HL-60/S4 treated with retinoic acid at 250 ng/mL for 4 days and 3 days (cell line): ENCODE results near the gene C6orf47.

Experiments used
- in situ Hi-C: fragments of 300-500 bp; cut with MboI; formaldehyde crosslinking; loops from 2 replicates; pipeline ENCODE4 v1.7.0; 2022; ENCODE audit warnings: low sequenced_read_pairs

Gene C6orf47

GRCh38 chr6:31687860-31688693 is 27.5 kb upstream of the C6orf47 start:
- in situ Hi-C loops = no loop called here

GRCh38 chr6:31687321-31687720 is 26.7 kb upstream of the C6orf47 start:
- in situ Hi-C loops = no loop called here

- in situ Hi-C loops = no loop called here
Measured at GRCh38 chr6:31686483-31686882, 25.9 kb upstream of the C6orf47 start.

GRCh38 chr6:31683591-31683990 is 23.0 kb upstream of the C6orf47 start:
- in situ Hi-C loops = no loop called here

- in situ Hi-C loops = no loop called here
Measured at GRCh38 chr6:31681135-31681671, 20.6 kb upstream of the C6orf47 start.

GRCh38 chr6:31680226-31681134 is 19.9 kb upstream of the C6orf47 start, which contains the start of gene LY6G5C:
Gene LY6G5C (minus strand): TSS chr6:31681067. CDS start chr6:31680373, 694 bp downstream.
- in situ Hi-C loops = no loop called here

- in situ Hi-C loops = no loop called here
Measured at GRCh38 chr6:31677955-31678354, 17.4 kb upstream of the C6orf47 start.

GRCh38 chr6:31676904-31677303 is 16.3 kb upstream of the C6orf47 start:
- in situ Hi-C loops = no loop called here

- in situ Hi-C loops = no loop called here
Measured at GRCh38 chr6:31676322-31676903, 15.8 kb upstream of the C6orf47 start.

- in situ Hi-C loops = no loop called here
Measured at GRCh38 chr6:31669676-31670075, 9.1 kb upstream of the C6orf47 start, which contains the start of gene LY6G5B. Gene LY6G5B (plus strand): TSS chr6:31669976. CDS start chr6:31670951, 975 bp downstream.

- in situ Hi-C loops = no loop called here
Measured at GRCh38 chr6:31666337-31666965, 5.9 kb upstream of the C6orf47 start.

- in situ Hi-C loops = no loop called here
Measured at GRCh38 chr6:31665501-31666336, 5.1 kb upstream of the C6orf47 start, which contains the start of gene CSNK2B. Gene CSNK2B (plus strand): TSS chr6:31666080. CDS start chr6:31666832, 752 bp downstream.

- in situ Hi-C loops = no loop called here
Measured at GRCh38 chr6:31664790-31665500, 4.4 kb upstream of the C6orf47 start, which contains the start of gene GPANK1. Gene GPANK1 (minus strand): TSS chr6:31664997. CDS start chr6:31664478, 519 bp downstream.

GRCh38 chr6:31663961-31664789 is 3.6 kb upstream of the C6orf47 start:
- in situ Hi-C loops = no loop called here

GRCh38 chr6:31663126-31663960 is 2.8 kb upstream of the C6orf47 start:
- in situ Hi-C loops = no loop called here

GRCh38 chr6:31662124-31662723 is 1.6 kb upstream of the C6orf47 start:
- in situ Hi-C loops = no loop called here
